SK-N-SH (cell line): ENCODE measurements around the gene CD59.

Source experiments
- CTCF ChIP-seq: fragments of 200-600 bp; sonication (generic); IDR thresholded peaks from 2 replicates; pipeline ENCODE4 v1.6.1; 2017; ENCODE audit warnings: antibody characterized with exemption, mild to moderate bottlenecking, moderate library complexity
- EP300 ChIP-seq, 2 experiments: IDR thresholded peaks; 2 replicates each; pipeline versions ENCODE4 v1.4.0 to v1.6.1; 2012; ENCODE audit warnings: borderline replicate concordance in 1 of 2, low read depth in 1 of 2, low read length in 1 of 2
- GABPA ChIP-seq: IDR thresholded peaks from 2 replicates; pipeline ENCODE4 v1.4.0; 2012; ENCODE audit warnings: low read depth, mild to moderate bottlenecking
- POLR2AphosphoS5 ChIP-seq: IDR thresholded peaks from 2 replicates; pipeline ENCODE4 v1.6.1; 2012; ENCODE audit warnings: low read depth, low read length
- TAF1 ChIP-seq: IDR thresholded peaks from 2 replicates; pipeline ENCODE4 v1.6.1; 2012; ENCODE audit warnings: low read depth, mild to moderate bottlenecking, low read length, moderate library complexity, borderline replicate concordance

- TF ChIP-seq GABPA = no peak
- no peak for TF ChIP-seq EP300 (IDR thresholded peaks at IDR 0.05; ENCODE audit: borderline replicate concordance in 1 of 2, low read depth in 1 of 2, low read length in 1 of 2)
- TF ChIP-seq CTCF = no peak
- TF ChIP-seq TAF1 = no peak
- TF ChIP-seq POLR2AphosphoS5 = no peak
Measured at GRCh38 chr11:33696931-33697638, 39.1 kb downstream of the CD59 start.
